Neuronal stem cell (in vitro differentiated cells): ENCODE results near the gene TBATA.
"Not testable (repeated sequence)": the region's sequence is repeated elsewhere in the genome, so short reads cannot be mapped to it uniquely, and the experiment has no call there.

Source experiments
- DNase-seq: peaks from one replicate; pipeline ENCODE4 v3.0.0-alpha.2; 2013; ENCODE audit warnings: low spot score
- H2AFZ ChIP-seq: one replicate; pipeline ENCODE4 v1.6.1; 2013; ENCODE audit warnings: mild to moderate bottlenecking, low read length, inconsistent platforms
- H2AK5ac ChIP-seq: 2 replicates; pipeline ENCODE4 v1.6.1; 2013; ENCODE audit warnings: low read depth, mild to moderate bottlenecking, inconsistent platforms, low read length, moderate library complexity, mixed read lengths
- H2BK120ac ChIP-seq: 2 replicates; pipeline ENCODE4 v1.6.1; 2013; ENCODE audit warnings: low read depth, mild to moderate bottlenecking, inconsistent platforms, low read length, moderate library complexity, mixed read lengths
- H2BK12ac ChIP-seq: one replicate; pipeline ENCODE4 v1.6.1; 2013; ENCODE audit warnings: low read length, inconsistent platforms
- H2BK15ac ChIP-seq: 2 replicates; pipeline ENCODE4 v1.6.1; 2013; ENCODE audit warnings: mild to moderate bottlenecking, low read length, inconsistent platforms, mixed read lengths
- H2BK5ac ChIP-seq: one replicate; pipeline ENCODE4 v1.6.1; 2013; ENCODE audit warnings: inconsistent platforms, mild to moderate bottlenecking, low read length, moderate library complexity
- H3K14ac ChIP-seq: one replicate; pipeline ENCODE4 v1.6.1; 2013; ENCODE audit warnings: low read length, inconsistent platforms
- H3K18ac ChIP-seq: 2 replicates; pipeline ENCODE4 v1.6.1; 2013; ENCODE audit warnings: low read length, inconsistent platforms
- H3K23ac ChIP-seq: 2 replicates; pipeline ENCODE4 v1.6.1; 2013; ENCODE audit warnings: low read depth, mild to moderate bottlenecking, mixed read lengths, low read length, inconsistent platforms; ENCODE audit not compliant: poor library complexity
- H3K27ac ChIP-seq: replicated peaks from 3 replicates; pipeline ENCODE4 v1.5.1; 2013; ENCODE audit warnings: low read length, inconsistent platforms
- H3K27me3 ChIP-seq, 3 experiments: 2 replicates each; pipeline ENCODE4 v1.6.1; 2013; ENCODE audit warnings: low read length in 3 of 3, mild to moderate bottlenecking in 2 of 3, inconsistent platforms in 1 of 3, low read depth in 1 of 3, mixed read lengths in 1 of 3, moderate library complexity in 1 of 3; ENCODE audit not compliant: control insufficient read depth in 3 of 3, insufficient read depth in 3 of 3
- H3K36me3 ChIP-seq, 2 donors: replicated peaks in 1 of 2; 2 replicates each; pipeline ENCODE4 v1.6.1; 2013; ENCODE audit warnings: low read length in 2 of 2; ENCODE audit not compliant: control insufficient read depth in 2 of 2, insufficient read depth in 2 of 2
- H3K4ac ChIP-seq: 2 replicates; pipeline ENCODE4 v1.6.1; 2013; ENCODE audit warnings: inconsistent platforms, mild to moderate bottlenecking, low read length, moderate library complexity
- H3K4me1 ChIP-seq, 2 donors: 1 replicate in 1 of 2; 2 replicates in 1 of 2; pipeline ENCODE4 v1.6.1; 2013; ENCODE audit warnings: low read length in 2 of 2, low read depth in 1 of 2; ENCODE audit not compliant: control insufficient read depth in 2 of 2, insufficient read depth in 1 of 2
- H3K4me2 ChIP-seq: one replicate; pipeline ENCODE4 v1.6.1; 2013; ENCODE audit warnings: mild to moderate bottlenecking, low read length, inconsistent platforms; ENCODE audit not compliant: insufficient read depth, poor library complexity, severe bottlenecking
- H3K4me3 ChIP-seq, 2 donors: 2 replicates each; pipeline ENCODE4 v1.5.1; 2013; ENCODE audit warnings: low read length in 2 of 2, mild to moderate bottlenecking in 2 of 2, inconsistent platforms in 1 of 2, moderate library complexity in 1 of 2
- H3K79me1 ChIP-seq: one replicate; pipeline ENCODE4 v1.6.1; 2013; ENCODE audit warnings: low read depth, mild to moderate bottlenecking, inconsistent platforms, low read length, moderate library complexity
- H3K9ac ChIP-seq: one replicate; pipeline ENCODE4 v1.6.1; 2013; ENCODE audit warnings: mild to moderate bottlenecking, low read depth, low read length, inconsistent platforms; ENCODE audit not compliant: poor library complexity
- H3K9me3 ChIP-seq, 2 donors: replicated peaks in 1 of 2; 2 replicates each; pipeline versions ENCODE3 to v1.6.1; 2013; ENCODE audit warnings: low read length in 2 of 2, mild to moderate bottlenecking in 2 of 2, inconsistent platforms in 1 of 2, low read depth in 1 of 2, mixed read lengths in 1 of 2, moderate library complexity in 1 of 2; ENCODE audit not compliant: control insufficient read depth in 2 of 2, insufficient read depth in 1 of 2
- H4K8ac ChIP-seq: one replicate; pipeline ENCODE4 v1.6.1; 2013; ENCODE audit warnings: low read depth, mild to moderate bottlenecking, inconsistent platforms, low read length, moderate library complexity
- H4K91ac ChIP-seq: one replicate; pipeline ENCODE4 v1.6.1; 2013; ENCODE audit warnings: low read length, low read depth, mild to moderate bottlenecking, inconsistent platforms; ENCODE audit not compliant: poor library complexity
- WGBS, 2 donors: extraction: QIAGEN DNeasy Blood & Tissue Kit; methylation state at CpG; one replicate each; pipeline ENCODE4 v1.1.7; 2013; ENCODE audit warnings: missing lambda C conversion rate in 2 of 2, mixed read lengths in 1 of 2; ENCODE audit not compliant: insufficient read length in 2 of 2, insufficient replicate concordance in 1 of 2; ENCODE audit errors: extremely low coverage in 2 of 2; 5-methylcytosine and 5-hydroxymethylcytosine counted together

TBATA gene

DNA sequence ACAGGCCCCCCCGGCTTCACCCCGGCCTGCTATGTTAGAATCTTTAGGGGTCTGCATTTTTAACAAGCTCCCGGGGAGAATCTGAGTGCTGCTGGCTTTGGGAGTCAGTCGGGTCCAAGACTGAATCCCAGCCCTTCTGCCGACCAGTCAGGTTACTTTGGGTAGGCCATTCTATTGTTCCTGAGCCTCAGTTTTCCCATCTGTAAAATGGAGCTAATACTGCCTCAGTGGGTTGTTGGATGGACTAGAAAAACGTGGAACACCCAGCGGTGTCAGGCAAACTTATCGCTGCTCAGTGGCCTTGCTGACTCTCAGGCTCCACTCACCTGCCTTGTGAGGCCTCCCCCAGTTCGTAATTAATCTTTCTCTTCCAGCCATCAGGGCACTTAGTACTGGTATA is 11.7 kb downstream of the TBATA start:
- no peak overlapping the region for H2AK5ac ChIP-seq
- no peaks in the 10 kb centered on the region for H3K36me3 ChIP-seq
- H3K14ac ChIP-seq = no peak overlapping the region
- no peak overlapping the region for H3K27ac ChIP-seq
- no peak overlapping the region for H3K4me2 ChIP-seq
- no peaks in the 10 kb centered on the region for H3K79me1 ChIP-seq
- H3K27me3 ChIP-seq = peaks cover 0 to 13% (median 1%) of the 10 kb centered on the region in 3 experiments
- no peak overlapping the region for H3K23ac ChIP-seq
- no peak overlapping the region for H3K18ac ChIP-seq
- H4K8ac ChIP-seq = no peak overlapping the region
- no peak overlapping the region for H2BK12ac ChIP-seq
- WGBS, 2 donors = no CpG with 5 or more reads among the region's 9 CpGs
- DNase-seq = no peak
- H3K4me1 ChIP-seq = peaks cover 0 to 4% of the 10 kb centered on the region in 2 donors
- H2BK15ac ChIP-seq = no peak overlapping the region
- no peak overlapping the region for H2BK5ac ChIP-seq
- H2BK120ac ChIP-seq = no peak overlapping the region
- no peak overlapping the region for H3K4me3 ChIP-seq
- H2AFZ ChIP-seq = no peak overlapping the region
- H3K9me3 ChIP-seq = no peaks in the 10 kb centered on the region
- H4K91ac ChIP-seq = no peak overlapping the region
- no peak overlapping the region for H3K4ac ChIP-seq
- H3K9ac ChIP-seq = no peak overlapping the region

DNA sequence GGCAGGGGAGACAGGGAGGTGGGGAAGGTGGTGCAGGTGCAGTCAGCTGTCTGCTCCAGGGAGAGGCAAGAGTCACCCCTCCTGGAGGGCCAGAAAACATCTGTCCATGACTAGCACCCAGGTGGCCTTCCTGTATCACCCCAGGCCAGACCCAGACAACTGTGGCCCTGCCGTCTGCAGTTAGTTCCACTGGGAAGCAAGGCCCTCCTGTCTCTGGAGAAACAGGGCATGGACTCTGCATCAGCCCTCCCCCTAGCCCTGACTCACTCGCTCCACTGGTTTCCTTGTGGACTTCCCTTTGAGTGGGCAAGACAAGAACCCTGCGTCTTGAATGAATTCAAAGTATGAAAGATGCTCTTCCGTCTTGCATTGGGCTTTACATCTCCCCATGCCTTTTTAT is 12.6 kb downstream of the TBATA start:
- Histone ChIP-seq H3K18ac (peak overlapping the region; percentile 40), H2AK5ac (no peak overlapping the region), H4K91ac (no peak overlapping the region), H3K27me3 (peaks cover 0 to 5% (median 1%) of the 10 kb centered on the region in 3 experiments), H3K23ac (no peak overlapping the region), H2BK15ac (no peak overlapping the region), H3K9ac (no peak overlapping the region), H3K14ac (no peak overlapping the region), H2BK12ac (no peak overlapping the region), H3K4me2 (no peak overlapping the region), H2BK120ac (no peak overlapping the region), H4K8ac (no peak overlapping the region), H3K79me1 (no peaks in the 10 kb centered on the region), H3K27ac (no peak overlapping the region), H3K4me1 (no peaks in the 10 kb centered on the region), H3K36me3 (no peaks in the 10 kb centered on the region), H3K9me3 (no peaks in the 10 kb centered on the region), H2BK5ac (no peak overlapping the region), H2AFZ (no peak overlapping the region), H3K4me3 (no peak overlapping the region), H3K4ac (no peak overlapping the region)
- no peak for DNase-seq
- no CpG with 5 or more reads among the region's 4 CpGs for WGBS, 2 donors

GRCh38 chr10:70771311-70772194 is 13.6 kb downstream of the TBATA start:
- Histone ChIP-seq H2BK120ac (no peak overlapping the region), H3K27ac (no peak overlapping the region), H3K9ac (no peak overlapping the region), H2BK15ac (no peak overlapping the region), H2BK12ac (no peak overlapping the region), H3K23ac (peak overlapping the region; percentile 56), H2AFZ (no peak overlapping the region), H4K91ac (no peak overlapping the region), H2AK5ac (no peak overlapping the region), H3K79me1 (no peaks in the 10 kb centered on the region), H3K18ac (no peak overlapping the region), H3K36me3 (no peaks in the 10 kb centered on the region), H3K4ac (no peak overlapping the region), H3K9me3 (no peaks in the 10 kb centered on the region), H3K14ac (peak overlapping the region; percentile 87), H3K4me2 (no peak overlapping the region), H3K4me3 (no peak overlapping the region), H2BK5ac (no peak overlapping the region), H4K8ac (no peak overlapping the region), H3K27me3 (peaks cover 0 to 4% (median 1%) of the 10 kb centered on the region in 3 experiments), H3K4me1 (no peaks in the 10 kb centered on the region)
- no CpG with 5 or more reads among the region's 8 CpGs for WGBS, 2 donors
- no peak for DNase-seq

- not testable (repeated sequence) for H3K14ac ChIP-seq, H3K4me2 ChIP-seq, H2AK5ac ChIP-seq, H3K18ac ChIP-seq, H3K27ac ChIP-seq, H4K8ac ChIP-seq, H3K9ac ChIP-seq, H2AFZ ChIP-seq, H3K79me1 ChIP-seq, H3K23ac ChIP-seq, H3K4me1 ChIP-seq, H4K91ac ChIP-seq, H2BK12ac ChIP-seq, H2BK120ac ChIP-seq, H2BK15ac ChIP-seq, H3K27me3 ChIP-seq, H3K9me3 ChIP-seq, H2BK5ac ChIP-seq, DNase-seq, H3K36me3 ChIP-seq, H3K4me3 ChIP-seq, H3K4ac ChIP-seq
- no CpG with 5 or more reads among the region's 7 CpGs for WGBS, 2 donors
Observed at GRCh38 chr10:70770516-70770915, 14.7 kb downstream of the TBATA start.
